ENCODE data around the gene KRTAP5-1.
A peak's percentile ranks its signal among the peaks of the same experiment; 100 is the strongest.

The KRTAP5-1 gene

GRCh38 chr11:1564535-1565172, 20.4 kb downstream of the KRTAP5-1 start:
- POLR2A ChIA-PET, result interaction anchor here (1.3 kb wide), 1 partner anchor 9 kb away, joined by 3 read pairs; no protein-coding TSS in a partner anchor

GRCh38 chr11:1563697-1564534, 21.2 kb downstream of the KRTAP5-1 start:
- POLR2A ChIA-PET, result interaction anchor here (0.6 to 1.3 kb wide), 2 partner anchors 10 to 175 kb away, joined by 3 read pairs; no protein-coding TSS in a partner anchor
- CTCF ChIA-PET, result interaction anchor here (0.6 to 5.7 kb wide), 9 partner anchors 10 to 362 kb away, joined by 3 to 52 read pairs (median 4); no protein-coding TSS in a partner anchor
- no peak overlapping the region for H3K4me3 ChIP-seq (ENCODE audit: low read depth, low read length)
- no peak for TF ChIP-seq CTCF (IDR thresholded peaks at IDR 0.05; ENCODE audit: insufficient read depth, low read length, missing control alignments)
- no peak for DNase-seq (ENCODE audit: low read depth, low spot score)

More at GRCh38 chr11:1564535-1565172, 20.4 kb downstream of the KRTAP5-1 start:
- no peak overlapping the region for H3K4me3 ChIP-seq (ENCODE audit: low read depth, low read length)
- no peak for TF ChIP-seq CTCF (IDR thresholded peaks at IDR 0.05; ENCODE audit: insufficient read depth, low read length, missing control alignments)
- CTCF ChIA-PET, result interaction anchor here (0.6 to 5.7 kb wide), 10 partner anchors 9 to 362 kb away, joined by 3 to 52 read pairs (median 4); no protein-coding TSS in a partner anchor
- peak; percentile 31 for DNase-seq (ENCODE audit: low read depth, low spot score)

- DNase-seq (ENCODE audit: low read depth, low spot score), result no peak
- TF ChIP-seq CTCF (IDR thresholded peaks at IDR 0.05; ENCODE audit: insufficient read depth, low read length, missing control alignments), result no peak
- ChIA-PET CTCF (interaction anchor here (5.2 to 5.7 kb wide), 2 partner anchors 11 to 16 kb away, joined by 42 to 52 read pairs; no protein-coding TSS in a partner anchor), POLR2A (interaction anchor here (0.6 kb wide), 1 partner anchor 176 kb away, joined by 3 read pairs; no protein-coding TSS in a partner anchor)
- H3K4me3 ChIP-seq (ENCODE audit: low read depth, low read length), result no peak overlapping the region
These were observed 21.9 kb downstream of the KRTAP5-1 start for GRCh38 chr11:1563149-1563638.

GRCh38 chr11:1562469-1563148, 22.5 kb downstream of the KRTAP5-1 start:
- no peak for TF ChIP-seq CTCF (IDR thresholded peaks at IDR 0.05; ENCODE audit: insufficient read depth, low read length, missing control alignments)
- no peak for DNase-seq (ENCODE audit: low read depth, low spot score)
- no peak overlapping the region for H3K4me3 ChIP-seq (ENCODE audit: low read depth, low read length)
- ChIA-PET CTCF (interaction anchor here (5.2 kb wide), 1 partner anchor 12 kb away, joined by 52 read pairs; no protein-coding TSS in a partner anchor), POLR2A (no interaction called here)

GRCh38 chr11:1561955-1562354, 23.1 kb downstream of the KRTAP5-1 start:
- ChIA-PET CTCF (interaction anchor here (5.2 kb wide), 1 partner anchor 12 kb away, joined by 52 read pairs; no protein-coding TSS in a partner anchor), POLR2A (interaction anchor here (0.5 kb wide), 1 partner anchor 12 kb away, joined by 3 read pairs; no protein-coding TSS in a partner anchor)

More at GRCh38 chr11:1561955-1562354, 23.1 kb downstream of the KRTAP5-1 start:
- no peak overlapping the region for H3K4me3 ChIP-seq (ENCODE audit: low read depth, low read length)
- no peak for DNase-seq (ENCODE audit: low read depth, low spot score)
- TF ChIP-seq CTCF (IDR thresholded peaks at IDR 0.05; ENCODE audit: insufficient read depth, low read length, missing control alignments), result no peak

Measured in AG04449 (cell line).